Measurements from ENCODE around the gene NANOG. TPM values are rescaled to one million over a fixed set of nuclear protein-coding genes. Genes with fewer than 3 reads are reported as not detected.

NANOG gene
- polyA plus RNA-seq, 2 of the 4 experiments (the other 2 are of a cell fraction): not detected

DNA sequence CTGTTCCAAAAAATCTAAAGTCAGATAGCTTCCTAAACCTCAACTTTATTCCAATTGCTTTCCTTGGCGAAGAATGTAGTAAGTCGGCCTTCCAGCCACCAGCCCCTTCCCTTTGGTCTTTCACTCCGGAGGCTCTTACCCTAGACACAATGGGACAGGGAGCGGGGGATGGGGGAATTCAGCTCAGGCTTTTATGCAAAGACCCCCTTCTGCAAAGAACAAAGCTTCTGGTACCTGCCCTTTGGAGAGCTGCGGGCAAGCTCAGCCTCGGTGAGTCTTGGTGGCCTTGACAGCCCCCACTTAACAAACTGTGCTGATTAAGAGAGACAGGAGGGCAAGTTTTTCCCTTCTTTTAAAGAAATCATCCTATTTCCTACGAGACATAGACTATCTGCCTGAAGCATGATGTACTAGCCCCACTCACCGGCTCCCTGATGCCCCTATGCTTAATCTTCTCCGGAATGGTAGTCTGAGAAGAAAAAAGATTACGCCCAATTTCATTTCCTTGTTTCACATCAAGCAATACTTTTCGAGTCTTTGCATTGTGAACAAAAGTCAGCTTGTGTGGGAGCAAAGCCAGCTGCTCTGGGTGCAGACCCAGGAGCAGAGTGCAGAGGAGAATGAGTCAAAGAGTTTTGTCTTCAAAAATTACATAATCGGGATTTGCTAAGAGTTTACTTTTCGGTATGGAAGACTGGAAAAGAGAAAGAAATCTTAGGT, 1.5 kb upstream of the NANOG start:
- Histone ChIP-seq H3K9me3 (no peaks in the 10 kb centered on the region), H3K27ac (no peak overlapping the region), H3K4me1 (no peaks in the 10 kb centered on the region), H3K4me2 (peak overlapping the region; percentile 23; the same call in 1 of the 3 replicates), H3K4me3 (no peak overlapping the region)
- POLR2A ChIA-PET: interaction anchor here (0.6 kb wide), 1 partner anchor 103 kb away, joined by 3 read pairs; no protein-coding TSS in a partner anchor
- 53% methylated on average over 13 of the region's 13 CpGs for WGBS (ENCODE audit: missing lambda C conversion rate)
- TF ChIP-seq CBX8 (IDR thresholded peaks at IDR 0.05): no peak
- no peak for TF ChIP-seq NFE2L2 (conservative IDR thresholded peaks at IDR 0.05; ENCODE audit: low read length)
- TF ChIP-seq ZC3H11A (IDR thresholded peaks at IDR 0.05): no peak
- TF ChIP-seq MAZ (IDR thresholded peaks at IDR 0.05; ENCODE audit: borderline replicate concordance, low read depth, low read length): no peak
- TF ChIP-seq EP300 (IDR thresholded peaks at IDR 0.05): no peak
- TF ChIP-seq, protein P1, sequence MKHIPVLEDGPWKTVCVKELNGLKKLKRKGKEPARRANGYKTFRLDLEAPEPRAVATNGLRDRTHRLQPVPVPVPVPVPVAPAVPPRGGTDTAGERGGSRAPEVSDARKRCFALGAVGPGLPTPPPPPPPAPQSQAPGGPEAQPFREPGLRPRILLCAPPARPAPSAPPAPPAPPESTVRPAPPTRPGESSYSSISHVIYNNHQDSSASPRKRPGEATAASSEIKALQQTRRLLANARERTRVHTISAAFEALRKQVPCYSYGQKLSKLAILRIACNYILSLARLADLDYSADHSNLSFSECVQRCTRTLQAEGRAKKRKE (CRISPR knock-in tag; IDR thresholded peaks at IDR 0.05; ENCODE audit: low read depth): no peak
- no peak for TF ChIP-seq ESRRA (IDR thresholded peaks at IDR 0.05; ENCODE audit: borderline replicate concordance, low read length)
- no peak for TF ChIP-seq CBX2 (IDR thresholded peaks at IDR 0.05; ENCODE audit: borderline replicate concordance, low read depth)
- TF ChIP-seq, protein P2, sequence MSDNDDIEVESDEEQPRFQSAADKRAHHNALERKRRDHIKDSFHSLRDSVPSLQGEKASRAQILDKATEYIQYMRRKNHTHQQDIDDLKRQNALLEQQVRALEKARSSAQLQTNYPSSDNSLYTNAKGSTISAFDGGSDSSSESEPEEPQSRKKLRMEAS (IDR thresholded peaks at IDR 0.05): no peak
- no peak for TF ChIP-seq RCOR1 (IDR thresholded peaks at IDR 0.05; ENCODE audit: low read depth, low read length)
- no peak for TF ChIP-seq EHMT2 (IDR thresholded peaks at IDR 0.05; ENCODE audit: low read depth)
- TF ChIP-seq, protein P3, sequence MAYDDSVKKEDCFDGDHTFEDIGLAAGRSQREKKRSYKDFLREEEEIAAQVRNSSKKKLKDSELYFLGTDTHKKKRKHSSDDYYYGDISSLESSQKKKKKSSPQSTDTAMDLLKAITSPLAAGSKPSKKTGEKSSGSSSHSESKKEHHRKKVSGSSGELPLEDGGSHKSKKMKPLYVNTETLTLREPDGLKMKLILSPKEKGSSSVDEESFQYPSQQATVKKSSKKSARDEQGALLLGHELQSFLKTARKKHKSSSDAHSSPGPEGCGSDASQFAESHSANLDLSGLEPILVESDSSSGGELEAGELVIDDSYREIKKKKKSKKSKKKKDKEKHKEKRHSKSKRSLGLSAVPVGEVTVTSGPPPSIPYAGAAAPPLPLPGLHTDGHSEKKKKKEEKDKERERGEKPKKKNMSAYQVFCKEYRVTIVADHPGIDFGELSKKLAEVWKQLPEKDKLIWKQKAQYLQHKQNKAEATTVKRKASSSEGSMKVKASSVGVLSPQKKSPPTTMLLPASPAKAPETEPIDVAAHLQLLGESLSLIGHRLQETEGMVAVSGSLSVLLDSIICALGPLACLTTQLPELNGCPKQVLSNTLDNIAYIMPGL (CRISPR knock-in tag; IDR thresholded peaks at IDR 0.05; ENCODE audit: borderline replicate concordance): no peak
- DNase-seq (ENCODE audit: low read depth in 1 of 2, low spot score in 1 of 2): no peak
- CTCF ChIA-PET: interaction anchor here (0.6 to 2.9 kb wide), 5 partner anchors 9 to 32 kb away, joined by 3 to 6 read pairs (median 4); no protein-coding TSS in a partner anchor
- no peak for ATAC-seq
- FAIRE-seq: no peak

DNA sequence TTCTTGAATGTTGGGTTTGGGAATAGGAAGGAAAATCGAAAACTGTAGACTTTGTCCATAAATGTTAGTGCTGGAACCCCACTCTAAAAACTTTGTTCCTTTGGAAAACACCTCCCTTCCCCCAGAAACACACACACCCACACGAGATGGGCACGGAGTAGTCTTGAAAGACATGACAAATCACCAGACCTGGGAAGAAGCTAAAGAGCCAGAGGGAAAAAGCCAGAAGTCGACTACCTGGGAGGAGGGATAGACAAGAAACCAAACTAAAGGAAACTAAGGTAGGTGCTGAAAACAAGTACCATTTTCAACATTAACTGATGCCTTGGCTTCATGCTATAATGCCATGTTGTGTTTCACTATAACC, 925 bp upstream of the NANOG start:
- no peak for FAIRE-seq

More for the DNA sequence above, 925 bp upstream of the NANOG start:
- Histone ChIP-seq H3K9me3 (no peaks in the 10 kb centered on the region), H3K4me1 (no peaks in the 10 kb centered on the region), H3K4me3 (no peak overlapping the region), H3K27ac (no peak overlapping the region), H3K4me2 (peak overlapping the region; percentile 23; the same call in 1 of the 3 replicates)
- POLR2A ChIA-PET: interaction anchor here (0.6 kb wide), 1 partner anchor 104 kb away, joined by 3 read pairs; no protein-coding TSS in a partner anchor
- 17% methylated on average over 4 of the region's 4 CpGs for WGBS (ENCODE audit: missing lambda C conversion rate)
- ATAC-seq (no peak), DNase-seq (ENCODE audit: low read depth in 1 of 2, low spot score in 1 of 2) (no peak)
- CTCF ChIA-PET: interaction anchor here (1.4 to 2.9 kb wide), 3 partner anchors 10 to 19 kb away, joined by 3 to 6 read pairs (median 4); no protein-coding TSS in a partner anchor
- no peak for TF ChIP-seq EHMT2 (IDR thresholded peaks at IDR 0.05; ENCODE audit: low read depth)
- TF ChIP-seq FOSB (CRISPR knock-in tag; IDR thresholded peaks at IDR 0.05): no peak
- no peak for TF ChIP-seq NR3C1 (IDR thresholded peaks at IDR 0.05)
- no peak for TF ChIP-seq CHD4 (IDR thresholded peaks at IDR 0.05; ENCODE audit: borderline replicate concordance)
- TF ChIP-seq, protein P1 (CRISPR knock-in tag; IDR thresholded peaks at IDR 0.05; ENCODE audit: low read depth): no peak
- TF ChIP-seq, protein P3 (CRISPR knock-in tag; IDR thresholded peaks at IDR 0.05; ENCODE audit: borderline replicate concordance): no peak
- TF ChIP-seq, protein P4, sequence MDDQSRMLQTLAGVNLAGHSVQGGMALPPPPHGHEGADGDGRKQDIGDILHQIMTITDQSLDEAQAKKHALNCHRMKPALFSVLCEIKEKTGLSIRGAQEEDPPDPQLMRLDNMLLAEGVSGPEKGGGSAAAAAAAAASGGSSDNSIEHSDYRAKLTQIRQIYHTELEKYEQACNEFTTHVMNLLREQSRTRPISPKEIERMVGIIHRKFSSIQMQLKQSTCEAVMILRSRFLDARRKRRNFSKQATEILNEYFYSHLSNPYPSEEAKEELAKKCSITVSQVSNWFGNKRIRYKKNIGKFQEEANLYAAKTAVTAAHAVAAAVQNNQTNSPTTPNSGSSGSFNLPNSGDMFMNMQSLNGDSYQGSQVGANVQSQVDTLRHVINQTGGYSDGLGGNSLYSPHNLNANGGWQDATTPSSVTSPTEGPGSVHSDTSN (IDR thresholded peaks at IDR 0.05): no peak
- TF ChIP-seq ZC3H11A (IDR thresholded peaks at IDR 0.05): no peak
- TF ChIP-seq RARB (CRISPR knock-in tag; IDR thresholded peaks at IDR 0.05): no peak
- no peak for TF ChIP-seq BHLHE40 (IDR thresholded peaks at IDR 0.05; ENCODE audit: low read depth, low read length)
- TF ChIP-seq KDM1A (IDR thresholded peaks at IDR 0.05; ENCODE audit: low read depth): no peak
- no peak for TF ChIP-seq EP300 (IDR thresholded peaks at IDR 0.05)
- no peak for TF ChIP-seq HOXB5 (CRISPR knock-in tag; IDR thresholded peaks at IDR 0.05)
- no peak for TF ChIP-seq MYC (IDR thresholded peaks at IDR 0.05; ENCODE audit: borderline replicate concordance, low read length)
- no peak for TF ChIP-seq ESRRA (IDR thresholded peaks at IDR 0.05; ENCODE audit: borderline replicate concordance, low read length)
- no peak for TF ChIP-seq FOSL2 (IDR thresholded peaks at IDR 0.05)
- TF ChIP-seq FOSL2 (CRISPR knock-in tag; IDR thresholded peaks at IDR 0.05): no peak

All from A549 (cell line).